GM10266 (cell line): ENCODE data around the gene CPS1.

Experiments
- DNase-seq: peaks from one replicate; pipeline ENCODE4 v3.0.0; 2012; ENCODE audit errors: extremely low spot score
- TF ChIP-seq, protein P1 (sequence below): IDR thresholded peaks from 2 replicates; pipeline ENCODE4 v1.5.1; 2012; ENCODE audit warnings: mild to moderate bottlenecking, low read depth; ENCODE audit not compliant: control insufficient read depth, insufficient read depth; ENCODE audit errors: missing control alignments

Gene CPS1

GRCh38 chr2:210539035-210539434 is 17.4 kb upstream of the CPS1 start:
- no peak for DNase-seq
- TF ChIP-seq, protein P1, sequence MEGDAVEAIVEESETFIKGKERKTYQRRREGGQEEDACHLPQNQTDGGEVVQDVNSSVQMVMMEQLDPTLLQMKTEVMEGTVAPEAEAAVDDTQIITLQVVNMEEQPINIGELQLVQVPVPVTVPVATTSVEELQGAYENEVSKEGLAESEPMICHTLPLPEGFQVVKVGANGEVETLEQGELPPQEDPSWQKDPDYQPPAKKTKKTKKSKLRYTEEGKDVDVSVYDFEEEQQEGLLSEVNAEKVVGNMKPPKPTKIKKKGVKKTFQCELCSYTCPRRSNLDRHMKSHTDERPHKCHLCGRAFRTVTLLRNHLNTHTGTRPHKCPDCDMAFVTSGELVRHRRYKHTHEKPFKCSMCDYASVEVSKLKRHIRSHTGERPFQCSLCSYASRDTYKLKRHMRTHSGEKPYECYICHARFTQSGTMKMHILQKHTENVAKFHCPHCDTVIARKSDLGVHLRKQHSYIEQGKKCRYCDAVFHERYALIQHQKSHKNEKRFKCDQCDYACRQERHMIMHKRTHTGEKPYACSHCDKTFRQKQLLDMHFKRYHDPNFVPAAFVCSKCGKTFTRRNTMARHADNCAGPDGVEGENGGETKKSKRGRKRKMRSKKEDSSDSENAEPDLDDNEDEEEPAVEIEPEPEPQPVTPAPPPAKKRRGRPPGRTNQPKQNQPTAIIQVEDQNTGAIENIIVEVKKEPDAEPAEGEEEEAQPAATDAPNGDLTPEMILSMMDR, result no peak

DNA sequence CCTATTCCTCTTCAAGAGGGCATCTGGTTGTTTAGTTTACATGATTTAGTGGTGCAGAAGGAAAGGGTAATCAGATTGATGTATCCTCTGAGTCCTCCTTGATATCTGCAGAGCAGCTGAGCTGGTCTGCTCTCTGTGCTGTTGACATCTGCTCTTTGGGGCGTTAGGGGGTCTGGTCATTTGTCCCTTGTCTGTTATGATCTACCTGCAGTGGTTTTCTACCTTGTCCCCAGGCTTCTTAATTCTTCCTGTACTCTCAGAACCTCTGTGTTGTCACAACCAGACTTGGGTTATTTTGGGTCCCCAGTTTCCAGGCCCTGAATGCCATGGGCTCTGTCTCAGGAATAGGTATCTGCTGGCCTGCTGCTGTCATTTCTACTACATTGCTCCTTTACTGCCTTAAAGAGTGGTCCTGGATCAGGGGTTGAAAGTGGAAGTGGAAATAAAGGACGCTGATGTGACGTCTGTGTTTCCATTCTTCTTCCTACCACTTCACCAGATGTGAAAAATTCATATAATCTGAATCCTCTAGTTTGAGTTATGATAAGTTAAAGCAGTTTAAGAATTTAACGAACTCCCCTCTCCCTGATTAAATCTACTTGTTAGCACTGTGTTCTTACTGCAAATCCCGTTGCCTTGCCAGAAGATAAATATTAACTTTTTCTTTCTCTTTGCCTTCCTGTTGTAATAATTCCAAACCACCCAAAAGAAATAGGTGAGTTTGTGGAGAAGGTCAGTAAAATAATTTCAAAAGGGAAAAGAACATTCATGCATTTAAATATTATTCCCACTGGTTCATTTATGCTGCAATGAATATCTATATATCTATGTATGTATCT is 16.6 kb upstream of the CPS1 start:
- no peak for DNase-seq
- TF ChIP-seq, protein P1, result no peak

DNA sequence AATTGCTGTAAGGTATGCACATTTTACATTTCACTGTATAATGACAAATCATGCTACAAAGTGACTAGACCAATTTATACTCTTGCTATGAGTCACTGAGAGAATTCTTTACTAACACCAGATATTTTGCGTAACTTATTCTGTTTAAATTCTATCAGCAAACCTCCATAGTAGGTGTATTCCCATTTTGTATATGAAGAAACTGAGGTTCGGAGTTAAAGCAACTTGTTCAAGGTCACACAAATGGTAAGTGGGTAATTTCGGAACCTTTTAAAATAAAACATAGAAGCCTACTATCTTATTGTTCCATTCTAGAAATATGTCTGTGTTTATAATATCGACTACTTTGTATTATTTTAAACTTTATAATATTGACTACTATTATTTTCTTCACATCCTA is 15.9 kb upstream of the CPS1 start:
- TF ChIP-seq, protein P1, result no peak

DNA sequence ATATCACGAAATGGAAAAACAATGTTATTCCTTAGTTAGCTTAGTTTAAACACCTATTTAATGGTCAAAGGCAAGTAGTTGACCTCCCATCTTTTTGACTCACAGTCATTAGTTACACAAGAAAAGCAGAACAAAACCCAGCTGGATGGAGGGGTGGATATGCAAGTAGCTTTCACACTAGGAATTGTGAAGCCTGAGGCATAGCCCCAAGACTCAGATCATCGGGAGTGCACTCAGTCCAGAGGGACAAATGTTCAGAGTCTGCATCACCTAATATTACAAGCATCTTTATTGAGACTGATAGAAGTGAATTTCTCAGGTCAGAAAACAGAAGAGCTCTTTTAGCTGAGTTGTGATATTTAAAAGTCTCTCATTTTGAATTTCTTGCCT is 15.5 kb upstream of the CPS1 start:
- DNase-seq, result no peak
- TF ChIP-seq, protein P1, result no peak

More for the DNA sequence above, 15.9 kb upstream of the CPS1 start:
- no peak for DNase-seq

DNA sequence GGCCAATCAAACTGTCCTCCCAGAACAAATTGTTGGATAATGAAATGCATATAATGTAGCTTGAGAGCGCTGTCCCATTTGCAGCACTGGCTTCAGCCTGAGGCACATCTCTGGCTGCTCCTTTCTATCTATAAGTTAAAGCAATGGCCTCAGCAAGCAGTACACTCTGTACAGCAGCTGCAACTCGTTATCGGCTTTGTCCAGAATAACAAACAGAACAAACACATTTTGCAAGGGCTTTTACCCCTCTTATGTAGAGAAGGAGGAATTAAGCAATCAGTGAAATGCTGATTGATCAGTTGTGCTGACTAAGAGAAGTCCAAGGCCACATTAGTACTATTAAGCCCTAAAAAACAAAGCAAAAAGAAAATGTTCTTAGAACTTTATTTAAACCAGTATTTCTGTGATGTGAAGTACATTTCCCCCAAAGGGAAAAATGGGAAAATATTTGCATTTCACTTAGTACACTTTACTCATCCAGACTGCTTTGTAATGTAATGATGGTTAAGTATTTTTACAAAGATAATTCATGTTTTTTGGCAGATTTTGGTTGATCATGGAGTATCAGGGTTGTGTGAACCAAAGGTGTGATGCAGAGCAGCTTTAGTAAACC is 15.0 kb upstream of the CPS1 start:
- no peak for DNase-seq
- TF ChIP-seq, protein P1, result no peak

DNA sequence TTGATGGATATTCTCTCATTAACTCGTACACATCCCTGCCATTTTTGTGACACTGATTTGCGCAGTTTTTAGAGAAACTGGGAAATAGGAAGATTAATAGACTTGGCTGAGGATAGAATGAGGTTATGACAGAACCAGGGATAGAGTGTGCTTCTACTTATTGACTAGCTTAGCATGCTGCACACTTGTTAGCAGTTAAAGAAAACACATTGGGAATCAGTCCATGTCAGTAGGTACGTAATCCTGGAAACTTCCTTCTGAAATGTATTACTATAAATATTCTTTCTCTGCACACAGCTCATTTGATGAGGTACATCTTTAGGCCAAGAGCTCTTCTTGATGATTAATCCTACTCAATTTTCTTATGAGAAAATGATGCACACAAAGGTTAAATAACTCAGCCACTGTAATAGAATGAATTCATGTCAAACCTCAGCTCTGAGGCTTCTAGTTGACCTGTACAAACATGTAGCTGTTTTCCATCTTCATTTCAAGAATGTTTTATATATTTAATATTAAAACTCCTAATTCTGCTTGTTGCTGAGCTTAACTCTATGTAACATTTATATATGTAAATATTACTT is 12.3 kb upstream of the CPS1 start:
- DNase-seq, result no peak
- TF ChIP-seq, protein P1, result no peak

- no peak for DNase-seq
- TF ChIP-seq, protein P1, result no peak
Observed at GRCh38 chr2:210544831-210545230, 11.6 kb upstream of the CPS1 start.
